Measurements from ENCODE around the gene MDH1B.

- no peak for TF ChIP-seq CTCF (IDR thresholded peaks at IDR 0.05)
- no peak for TF ChIP-seq POLR2A (IDR thresholded peaks at IDR 0.05)
Measured at GRCh38 chr2:206774871-206775270, 9.7 kb upstream of the MDH1B start.
